HepG2 (cell line): ENCODE results near the gene TBX6. TPM values are rescaled to one million over a fixed set of nuclear protein-coding genes. Genes with fewer than 3 reads are reported as not detected.
A peak's percentile ranks its signal among the peaks of the same experiment; 100 is the strongest.

Experiments
- AKNA ChIP-seq: sonication (generic); formaldehyde crosslinking; IDR thresholded peaks from 2 replicates; pipeline ENCODE4 v1.4.0; 2020; ENCODE audit warnings: missing genetic modification reagents, borderline replicate concordance
- ATM ChIP-seq: fragments of 450-650 bp; IDR thresholded peaks from 2 replicates; pipeline ENCODE4 v1.7.1; 2017; ENCODE audit warnings: mild to moderate bottlenecking, borderline replicate concordance
- CREB3 ChIP-seq: sonication (generic); formaldehyde crosslinking; IDR thresholded peaks from 2 replicates; pipeline ENCODE4 v1.5.0; 2020; ENCODE audit warnings: missing genetic modification reagents
- HOXA3 ChIP-seq: sonication (generic); formaldehyde crosslinking; IDR thresholded peaks from 2 replicates; pipeline ENCODE4 v1.5.0; 2020; ENCODE audit warnings: missing genetic modification reagents
- IKZF1 ChIP-seq: fragments of 450-650 bp; IDR thresholded peaks from 2 replicates; pipeline ENCODE4 v1.7.1; 2016
- KMT2B ChIP-seq: IDR thresholded peaks from 2 replicates; pipeline ENCODE4 v1.6.1; 2016; ENCODE audit warnings: missing genetic modification reagents, missing compliant biosample characterization
- NFE2L1 ChIP-seq: sonication (generic); formaldehyde crosslinking; IDR thresholded peaks from 2 replicates; pipeline ENCODE4 v1.4.0; 2020; ENCODE audit warnings: missing genetic modification reagents, mild to moderate bottlenecking, borderline replicate concordance
- NFYC ChIP-seq: IDR thresholded peaks from 2 replicates; pipeline ENCODE4 v1.6.1; 2016; ENCODE audit warnings: missing genetic modification reagents, missing compliant biosample characterization
- PHF5A ChIP-seq: IDR thresholded peaks from one replicate; pipeline ENCODE4 v1.6.1; 2018; ENCODE audit warnings: low read depth, missing genetic modification reagents; ENCODE audit not compliant: unreplicated experiment
- PITX1 ChIP-seq: sonication (generic); formaldehyde crosslinking; IDR thresholded peaks from 2 replicates; pipeline ENCODE4 v1.5.1; 2020; ENCODE audit warnings: mild to moderate bottlenecking, missing genetic modification reagents
- RBAK ChIP-seq: sonication (generic); formaldehyde crosslinking; IDR thresholded peaks from 2 replicates; pipeline ENCODE4 v1.5.1; 2020; ENCODE audit warnings: mild to moderate bottlenecking, missing genetic modification reagents
- SETDB1 ChIP-seq: sonication (generic); formaldehyde crosslinking; IDR thresholded peaks from 2 replicates; pipeline ENCODE4 v1.5.1; 2020; ENCODE audit warnings: missing genetic modification reagents, mild to moderate bottlenecking, borderline replicate concordance
- SNAI1 ChIP-seq: sonication (generic); formaldehyde crosslinking; IDR thresholded peaks from 2 replicates; pipeline ENCODE4 v1.5.0; 2020; ENCODE audit warnings: mild to moderate bottlenecking, missing genetic modification reagents, borderline replicate concordance
- SNRNP70 ChIP-seq: fragments of 200-400 bp; formaldehyde crosslinking; IDR thresholded peaks from 2 replicates; pipeline ENCODE4 v1.6.1; 2017; ENCODE audit warnings: mild to moderate bottlenecking, low read depth, low read length, moderate library complexity
- SRSF1 ChIP-seq: fragments of 200-400 bp; formaldehyde crosslinking; optimal IDR thresholded peaks from 2 replicates; pipeline ENCODE3; 2017; ENCODE audit warnings: mild to moderate bottlenecking, low read depth, low read length, moderate library complexity
- ZBTB37 ChIP-seq: sonication (generic); formaldehyde crosslinking; IDR thresholded peaks from 2 replicates; pipeline ENCODE4 v1.4.0; 2020; ENCODE audit warnings: mild to moderate bottlenecking, missing genetic modification reagents
- ZNF256 ChIP-seq: sonication (generic); formaldehyde crosslinking; conservative IDR thresholded peaks from 2 replicates; pipeline ENCODE4 v1.4.0; 2020; ENCODE audit warnings: missing genetic modification reagents
- ZNF451 ChIP-seq: sonication (generic); formaldehyde crosslinking; IDR thresholded peaks from 2 replicates; pipeline ENCODE4 v1.5.0; 2020; ENCODE audit warnings: mild to moderate bottlenecking, missing genetic modification reagents
- ZNF496 ChIP-seq: sonication (generic); formaldehyde crosslinking; IDR thresholded peaks from 2 replicates; pipeline ENCODE4 v1.8.1; 2023; ENCODE audit warnings: mild to moderate bottlenecking, moderate library complexity, missing genetic modification reagents; ENCODE audit not compliant: insufficient replicate concordance
- ZNF547 ChIP-seq: sonication (generic); formaldehyde crosslinking; IDR thresholded peaks from 2 replicates; pipeline ENCODE4 v1.5.1; 2020; ENCODE audit warnings: mild to moderate bottlenecking, missing genetic modification reagents
- ZNF614 ChIP-seq: IDR thresholded peaks from 2 replicates; pipeline ENCODE4 v1.6.1; 2018; ENCODE audit warnings: missing biosample characterization, missing genetic modification reagents, inconsistent platforms, borderline replicate concordance
- ZNF780A ChIP-seq: sonication (generic); formaldehyde crosslinking; IDR thresholded peaks from 2 replicates; pipeline ENCODE4 v1.8.0; 2022; ENCODE audit warnings: mild to moderate bottlenecking, missing genetic modification reagents, moderate library complexity
- polyA plus RNA-seq, 8 experiments: library from polyadenylated mRNA; depleted of rRNA in 3 of 8; stranded (reverse) in 7 of 8; unstranded in 1 of 8; fragments of >200 nt; fragmentation: Illumina TruSeq in 4 of 8; extraction: Trizol in 4 of 8; gene quantifications; 2 replicates each; pipeline versions ENCODE4 v1.2.1 to v1.2.3, GENCODE V29; 2011 to 2016; ENCODE audit warnings: low read depth in 4 of 8, missing spikeins in 1 of 8, mixed read lengths in 1 of 8; ENCODE audit not compliant: insufficient read depth in 1 of 8
- total RNA-seq, 5 experiments: library from RNA; depleted of rRNA; stranded (reverse); fragments of >200 nt; fragmentation: Illumina TruSeq; extraction: Trizol; gene quantifications; 2 replicates each; pipeline ENCODE4 v1.2.3, GENCODE V29; 2016; ENCODE audit warnings: low read depth in 1 of 5
- TF ChIP-seq, protein P1 (sequence below): IDR thresholded peaks from 2 replicates; pipeline ENCODE4 v1.6.1; 2016; ENCODE audit warnings: missing compliant biosample characterization, missing genetic modification reagents, borderline replicate concordance

The TBX6 gene
- total and polyA plus RNA-seq, 2 of the 13 experiments (the other 11 are each of a cell fraction or from before 2014, with no cell fraction given): 0.24 to 0.42 TPM

- no peak for TF ChIP-seq ZNF496
- no peak for TF ChIP-seq ZNF451 (CRISPR knock-in tag)
- TF ChIP-seq ZNF256 (CRISPR knock-in tag): no peak
- no peak for TF ChIP-seq NFYC (CRISPR knock-in tag)
- TF ChIP-seq RBAK (CRISPR knock-in tag): no peak
- TF ChIP-seq NFE2L1 (CRISPR knock-in tag): no peak; the same call in 1 of the 2 replicates
- no peak for TF ChIP-seq ZNF614 (CRISPR knock-in tag)
- TF ChIP-seq AKNA (CRISPR knock-in tag): no peak
- TF ChIP-seq SRSF1: peak; percentile 3
- TF ChIP-seq SNRNP70: no peak
- TF ChIP-seq, protein P1, sequence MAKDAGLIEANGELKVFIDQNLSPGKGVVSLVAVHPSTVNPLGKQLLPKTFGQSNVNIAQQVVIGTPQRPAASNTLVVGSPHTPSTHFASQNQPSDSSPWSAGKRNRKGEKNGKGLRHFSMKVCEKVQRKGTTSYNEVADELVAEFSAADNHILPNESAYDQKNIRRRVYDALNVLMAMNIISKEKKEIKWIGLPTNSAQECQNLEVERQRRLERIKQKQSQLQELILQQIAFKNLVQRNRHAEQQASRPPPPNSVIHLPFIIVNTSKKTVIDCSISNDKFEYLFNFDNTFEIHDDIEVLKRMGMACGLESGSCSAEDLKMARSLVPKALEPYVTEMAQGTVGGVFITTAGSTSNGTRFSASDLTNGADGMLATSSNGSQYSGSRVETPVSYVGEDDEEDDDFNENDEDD (CRISPR knock-in tag): no peak
- TF ChIP-seq SNAI1 (CRISPR knock-in tag): 0 out of 2 replicates have a peak, but pooled peaks have one; percentile 59
- no peak; the same call in 1 of the 2 replicates for TF ChIP-seq ZNF547 (CRISPR knock-in tag)
- TF ChIP-seq ZNF780A (CRISPR knock-in tag): no peak
- TF ChIP-seq SETDB1: no peak
- TF ChIP-seq HOXA3: no peak
- TF ChIP-seq IKZF1: no peak
- TF ChIP-seq ZBTB37 (CRISPR knock-in tag): no peak
- no peak for TF ChIP-seq KMT2B (CRISPR knock-in tag)
- TF ChIP-seq PHF5A (CRISPR knock-in tag): no peak
- TF ChIP-seq PITX1: 0 out of 2 replicates have a peak, but pooled peaks have one; percentile 24
- TF ChIP-seq CREB3 (CRISPR knock-in tag): no peak
- no peak for TF ChIP-seq ATM
These were observed 38.2 kb downstream of the TBX6 start (continued) for GRCh38 chr16:30053376-30054015.
